ENCODE measurements around the gene BUD23. TPM values are rescaled to one million over a fixed set of nuclear protein-coding genes. Genes with fewer than 3 reads are reported as not detected.

Gene BUD23
- total RNA-seq, 1 donor from 2014 or later, result 58.8 TPM

DNA sequence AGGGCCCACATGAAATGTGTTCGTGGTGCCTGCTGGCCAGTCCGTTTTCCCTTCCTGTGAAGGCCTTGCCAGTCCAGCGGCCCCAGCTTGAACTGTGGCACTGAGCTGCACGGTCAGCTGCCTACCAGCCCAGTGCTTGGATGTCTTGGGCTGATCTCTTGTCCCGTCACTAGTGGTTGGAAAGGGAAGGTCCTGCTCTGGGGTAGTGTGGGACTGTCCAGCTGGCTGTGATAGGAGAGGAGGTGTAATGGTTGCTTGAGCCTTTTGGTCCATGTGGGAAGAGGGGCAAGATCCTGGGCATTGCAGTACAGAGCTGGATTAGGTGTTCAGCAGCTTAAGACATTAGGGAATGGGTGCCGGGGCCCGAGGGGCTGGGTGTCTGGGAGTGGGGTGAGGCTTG is 15.0 kb downstream of the BUD23 start:
- Mint-ChIP-seq H3K36me3 (ENCODE audit: insufficient read depth) (peaks cover 29% of the 10 kb centered on the region), H3K4me1 (ENCODE audit: low read depth) (no peaks in the 10 kb centered on the region), H3K9me3 (ENCODE audit: low read depth) (no peaks in the 10 kb centered on the region), H3K4me3 (ENCODE audit: low read depth) (no peak overlapping the region), H3K27ac (peak overlapping the region; percentile 22), H3K27me3 (no peaks in the 10 kb centered on the region)
- DNase-seq (ENCODE audit: low spot score, unreplicated experiment), result no peak
- TF ChIP-seq, protein P1, sequence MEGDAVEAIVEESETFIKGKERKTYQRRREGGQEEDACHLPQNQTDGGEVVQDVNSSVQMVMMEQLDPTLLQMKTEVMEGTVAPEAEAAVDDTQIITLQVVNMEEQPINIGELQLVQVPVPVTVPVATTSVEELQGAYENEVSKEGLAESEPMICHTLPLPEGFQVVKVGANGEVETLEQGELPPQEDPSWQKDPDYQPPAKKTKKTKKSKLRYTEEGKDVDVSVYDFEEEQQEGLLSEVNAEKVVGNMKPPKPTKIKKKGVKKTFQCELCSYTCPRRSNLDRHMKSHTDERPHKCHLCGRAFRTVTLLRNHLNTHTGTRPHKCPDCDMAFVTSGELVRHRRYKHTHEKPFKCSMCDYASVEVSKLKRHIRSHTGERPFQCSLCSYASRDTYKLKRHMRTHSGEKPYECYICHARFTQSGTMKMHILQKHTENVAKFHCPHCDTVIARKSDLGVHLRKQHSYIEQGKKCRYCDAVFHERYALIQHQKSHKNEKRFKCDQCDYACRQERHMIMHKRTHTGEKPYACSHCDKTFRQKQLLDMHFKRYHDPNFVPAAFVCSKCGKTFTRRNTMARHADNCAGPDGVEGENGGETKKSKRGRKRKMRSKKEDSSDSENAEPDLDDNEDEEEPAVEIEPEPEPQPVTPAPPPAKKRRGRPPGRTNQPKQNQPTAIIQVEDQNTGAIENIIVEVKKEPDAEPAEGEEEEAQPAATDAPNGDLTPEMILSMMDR (IDR thresholded peaks at IDR 0.05; ENCODE audit: unreplicated experiment), result no peak

DNA sequence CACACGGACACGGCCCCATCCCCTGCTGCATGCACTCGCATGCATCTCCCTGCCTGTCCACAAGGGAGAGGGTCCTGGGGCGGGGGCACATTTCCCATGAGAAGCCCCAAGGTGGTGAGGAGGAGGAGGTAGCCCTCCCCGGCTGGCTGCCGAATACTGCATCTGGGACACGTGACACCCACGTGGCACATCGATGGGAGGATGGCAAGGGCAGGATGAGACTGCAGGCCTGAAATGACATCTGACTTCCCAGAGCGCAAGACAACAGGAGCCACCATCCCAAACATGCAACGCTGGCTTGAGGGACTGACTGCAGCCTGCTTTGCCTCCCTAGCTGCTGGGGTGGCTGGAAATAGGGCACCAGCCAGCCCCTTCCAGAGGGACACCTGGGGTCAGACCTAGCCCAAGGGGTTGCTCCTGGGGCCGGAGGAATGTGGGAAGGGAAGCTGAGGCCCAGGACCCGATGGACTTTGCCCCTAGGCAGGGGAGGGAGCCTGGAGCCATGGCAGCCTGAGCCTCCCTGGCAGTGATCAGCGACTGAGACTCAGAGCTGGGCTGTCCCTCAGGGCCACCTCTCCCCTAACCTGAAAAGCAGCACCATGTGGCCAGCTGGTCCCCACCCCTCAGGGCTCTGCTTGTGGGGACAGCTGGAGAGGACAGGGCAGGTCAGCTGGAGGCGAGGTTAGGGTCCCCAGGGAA is 16.1 kb downstream of the BUD23 start:
- no peaks in the 10 kb centered on the region for H3K27me3 Mint-ChIP-seq
- peaks cover 25% of the 10 kb centered on the region for H3K36me3 Mint-ChIP-seq (ENCODE audit: insufficient read depth)
- no peak overlapping the region for H3K4me3 Mint-ChIP-seq (ENCODE audit: low read depth)
- TF ChIP-seq, protein P1 (IDR thresholded peaks at IDR 0.05; ENCODE audit: unreplicated experiment), result peak; percentile 5
- H3K27ac Mint-ChIP-seq, result no peak overlapping the region
- no peaks in the 10 kb centered on the region for H3K9me3 Mint-ChIP-seq (ENCODE audit: low read depth)
- no peaks in the 10 kb centered on the region for H3K4me1 Mint-ChIP-seq (ENCODE audit: low read depth)
- DNase-seq (ENCODE audit: low spot score, unreplicated experiment), result no peak

DNA sequence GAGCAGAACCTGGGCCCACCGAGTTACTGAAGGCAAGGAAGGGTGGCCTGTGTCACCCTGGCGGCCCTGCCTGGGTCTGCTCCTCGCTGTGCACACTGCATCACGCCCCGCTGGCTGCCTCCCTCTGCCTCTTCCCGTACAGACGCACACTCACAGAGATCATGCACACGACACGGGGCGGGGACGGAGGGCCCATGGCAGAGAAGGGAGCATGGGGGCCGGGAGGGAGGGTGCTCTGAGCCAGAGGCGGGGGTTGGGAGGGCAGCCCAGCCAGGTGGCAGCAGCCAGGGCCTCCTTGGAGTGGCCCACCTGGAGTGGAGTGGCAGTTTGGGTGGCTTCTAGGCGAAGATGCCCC is 16.6 kb downstream of the BUD23 start:
- Mint-ChIP-seq H3K4me3 (ENCODE audit: low read depth) (no peak overlapping the region), H3K27me3 (no peaks in the 10 kb centered on the region), H3K27ac (no peak overlapping the region), H3K4me1 (ENCODE audit: low read depth) (no peaks in the 10 kb centered on the region), H3K36me3 (ENCODE audit: insufficient read depth) (peaks cover 22% of the 10 kb centered on the region), H3K9me3 (ENCODE audit: low read depth) (no peaks in the 10 kb centered on the region)
- TF ChIP-seq, protein P1 (IDR thresholded peaks at IDR 0.05; ENCODE audit: unreplicated experiment), result no peak
- DNase-seq (ENCODE audit: low spot score, unreplicated experiment), result no peak

DNA sequence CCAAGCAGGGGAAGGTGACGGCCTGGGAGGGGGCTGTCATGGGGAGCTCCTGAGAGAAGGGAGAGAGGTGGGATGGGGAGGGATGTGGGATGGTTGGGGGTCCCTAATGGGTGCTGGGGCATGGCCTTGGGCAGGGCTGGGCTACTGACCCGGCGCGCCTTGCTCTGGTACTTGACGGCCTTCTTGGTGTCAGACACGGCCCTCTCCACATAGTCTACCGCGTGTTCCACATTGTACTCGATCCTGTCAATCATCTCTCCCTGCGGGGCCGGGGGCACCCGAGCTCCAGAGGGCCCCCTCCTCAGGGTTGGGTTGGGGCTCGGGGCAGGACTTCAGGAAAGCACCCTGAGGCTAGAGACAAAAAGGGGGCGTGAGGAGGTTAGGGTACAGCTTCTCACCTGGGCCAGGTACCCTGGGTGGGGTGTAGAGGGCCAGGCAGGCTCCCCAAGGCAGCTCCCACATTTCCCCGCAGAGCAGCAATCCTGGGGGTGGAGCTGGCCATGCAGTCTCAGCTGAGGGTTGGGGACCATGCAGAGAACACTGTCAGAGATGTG is 17.3 kb downstream of the BUD23 start:
- Mint-ChIP-seq H3K27ac (no peak overlapping the region), H3K27me3 (no peaks in the 10 kb centered on the region), H3K9me3 (ENCODE audit: low read depth) (no peaks in the 10 kb centered on the region), H3K4me1 (ENCODE audit: low read depth) (no peaks in the 10 kb centered on the region), H3K4me3 (ENCODE audit: low read depth) (no peak overlapping the region), H3K36me3 (ENCODE audit: insufficient read depth) (peaks cover 21% of the 10 kb centered on the region)
- TF ChIP-seq, protein P1 (IDR thresholded peaks at IDR 0.05; ENCODE audit: unreplicated experiment), result no peak
- DNase-seq (ENCODE audit: low spot score, unreplicated experiment), result no peak

DNA sequence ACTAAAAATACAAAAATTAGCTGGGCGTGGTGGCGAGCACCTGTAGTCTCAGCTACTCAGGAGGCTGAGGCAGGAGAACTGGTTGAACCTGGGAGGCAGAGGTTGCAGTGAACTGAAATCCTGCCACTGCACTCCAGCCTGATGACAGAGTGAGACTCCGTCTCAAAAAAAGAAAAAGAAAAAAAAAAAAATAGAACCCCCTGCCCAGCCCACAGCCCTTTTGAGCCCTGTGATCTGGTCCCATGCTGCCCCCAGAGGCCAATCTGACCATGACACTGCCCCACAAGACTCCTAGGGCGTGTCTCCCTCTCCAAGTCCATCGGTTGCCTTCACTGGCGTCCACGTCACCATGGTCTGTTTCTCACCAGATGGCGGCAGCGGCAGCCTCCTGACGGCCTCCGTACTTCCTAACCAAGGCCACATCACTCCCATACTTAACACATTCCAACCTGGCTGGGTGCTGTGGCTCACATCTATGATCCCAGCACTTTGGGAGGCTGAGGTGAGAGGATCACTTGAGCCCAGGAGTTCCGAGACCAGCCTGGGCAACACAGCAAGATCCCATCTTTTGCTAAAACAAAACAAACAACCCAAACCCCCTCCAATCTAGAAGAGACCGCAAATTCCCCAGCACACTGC is 18.1 kb downstream of the BUD23 start:
- peak; percentile 47 for DNase-seq (ENCODE audit: low spot score, unreplicated experiment)
- Mint-ChIP-seq H3K4me1 (ENCODE audit: low read depth) (no peaks in the 10 kb centered on the region), H3K36me3 (ENCODE audit: insufficient read depth) (peaks cover 21% of the 10 kb centered on the region), H3K4me3 (ENCODE audit: low read depth) (no peak overlapping the region), H3K27ac (no peak overlapping the region), H3K27me3 (no peaks in the 10 kb centered on the region), H3K9me3 (ENCODE audit: low read depth) (no peaks in the 10 kb centered on the region)
- TF ChIP-seq, protein P1 (IDR thresholded peaks at IDR 0.05; ENCODE audit: unreplicated experiment), result peak; percentile 65

All from progenitor cell of endocrine pancreas (in vitro differentiated cells).